Psoas muscle (tissue), 8 donors: Measurements from ENCODE around the gene RNU6-9. TPM values are rescaled to one million over a fixed set of nuclear protein-coding genes. Genes with fewer than 3 reads are reported as not detected.
"Not testable (repeated sequence)": the region's sequence is repeated elsewhere in the genome, so short reads cannot be mapped to it uniquely, and the experiment has no call there.

ENCODE experiments used
- ATAC-seq, 4 donors: fragments of 200-7000 bp; cut with Tn5 transposase; one replicate each; pipeline ENCODE4 v1.9.1; 2020; ENCODE audit warnings: moderate library complexity in 3 of 4, mild to moderate bottlenecking in 2 of 4
- DNase-seq, 2 donors: peaks; one replicate each; pipeline ENCODE4 v3.0.0-alpha.2; 2020
- H3K27ac ChIP-seq: fragments of 200-600 bp; one replicate; pipeline ENCODE4 v1.8.0; 2022
- H3K27me3 ChIP-seq, 3 donors: fragments of 200-600 bp in 1 of 3; one replicate each; pipeline versions ENCODE4 v1.6.1 to v1.8.0; 2013 to 2022; ENCODE audit warnings: low read length in 2 of 3, mild to moderate bottlenecking in 2 of 3, moderate library complexity in 1 of 3; ENCODE audit not compliant: insufficient read depth in 3 of 3
- H3K36me3 ChIP-seq, 2 donors: fragments of 200-600 bp in 1 of 2; one replicate each; pipeline versions ENCODE4 v1.6.1 to v1.8.0; 2013 to 2022; ENCODE audit warnings: low read depth in 1 of 2, mild to moderate bottlenecking in 1 of 2, moderate library complexity in 1 of 2; ENCODE audit not compliant: insufficient read depth in 1 of 2
- H3K4me1 ChIP-seq: fragments of 200-600 bp; one replicate; pipeline ENCODE4 v1.8.0; 2022
- H3K4me3 ChIP-seq: fragments of 200-600 bp; one replicate; pipeline ENCODE4 v1.8.0; 2022; ENCODE audit warnings: mild to moderate bottlenecking
- H3K9me3 ChIP-seq: fragments of 200-600 bp; one replicate; pipeline ENCODE4 v1.8.0; 2022
- WGBS, 3 donors: extraction: QIAGEN DNeasy Blood & Tissue Kit; methylation state at CpG; one replicate each; pipeline versions ENCODE4 v1.1.6 to v1.1.7; 2013; 5-methylcytosine and 5-hydroxymethylcytosine counted together
- intact Hi-C, 2 donors: fragments of 100-400 bp; cut with DNase I; formaldehyde crosslinking; loops; one replicate each; pipeline versions ENCODE4 v1.11.0 to v1.14.2; 2022
- polyA plus RNA-seq, 3 donors: library from polyadenylated mRNA; stranded (reverse); fragments of 200-250 nt; gene quantifications; one replicate each; pipeline ENCODE4 v1.2.3, GENCODE V29; 2013
- total RNA-seq, 4 donors: library from RNA; stranded (reverse); fragmentation: NEBNext Ultra II Directional in 2 of 4; extraction: Animal tissue kit (Norgen Biotek cat#: 25700) in 2 of 4; gene quantifications; one replicate each; pipeline versions ENCODE4 v1.2.1 to v1.2.4, GENCODE V29; 2021 to 2023
- TF ChIP-seq, protein P1 (sequence below): fragments of 200-600 bp; IDR thresholded peaks from one replicate; pipeline ENCODE4 v1.8.0; 2022; ENCODE audit warnings: antibody characterized with exemption
- donor health status: healthy with polysubstance abuse.
- donor health status: DM: no; HTN: no; CAD: no; lungs with moderate emphysema.
- donor health status: Bipolar disorder and iron deficiency.
- donor health status: healthy.
- donor health status: DM: yes; HTN: yes; CAD: no.
- donor health status: DM: no; HTN: no; CAD: no.
- donor health status: DM: no; HTN: no; CAD: no.
- donor health status: DM: yes; HTN: yes; CAD: no.

RNU6-9 gene
- total and polyA plus RNA-seq, 7 donors: not detected

DNA sequence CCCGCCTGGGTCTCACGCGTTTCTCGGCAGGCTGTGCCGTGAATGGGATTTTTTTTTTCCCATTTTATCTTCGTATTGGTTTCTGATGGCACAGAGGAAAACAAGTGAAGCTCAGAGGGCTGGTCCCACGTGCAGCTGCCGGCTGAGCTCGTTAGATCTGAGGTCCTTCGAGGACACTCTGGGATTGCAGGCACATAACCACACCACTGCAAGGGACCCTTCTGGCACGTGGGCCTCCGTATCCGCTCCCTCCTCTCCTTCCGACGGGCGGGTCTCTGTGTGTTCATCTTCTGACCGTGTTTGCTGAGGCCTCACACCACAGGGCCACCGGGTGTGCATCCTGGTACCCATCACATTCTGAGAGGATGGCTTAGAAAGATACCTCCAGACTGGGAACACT, 17.2 kb upstream of the RNU6-9 start:
- Histone ChIP-seq H3K27me3 (no peaks in the 10 kb centered on the region), H3K9me3 (no peaks in the 10 kb centered on the region), H3K27ac (no peak overlapping the region), H3K4me1 (no peaks in the 10 kb centered on the region), H3K36me3 (peaks cover 0 to 52% of the 10 kb centered on the region in 2 donors), H3K4me3 (no peak overlapping the region)
- TF ChIP-seq, protein P1, sequence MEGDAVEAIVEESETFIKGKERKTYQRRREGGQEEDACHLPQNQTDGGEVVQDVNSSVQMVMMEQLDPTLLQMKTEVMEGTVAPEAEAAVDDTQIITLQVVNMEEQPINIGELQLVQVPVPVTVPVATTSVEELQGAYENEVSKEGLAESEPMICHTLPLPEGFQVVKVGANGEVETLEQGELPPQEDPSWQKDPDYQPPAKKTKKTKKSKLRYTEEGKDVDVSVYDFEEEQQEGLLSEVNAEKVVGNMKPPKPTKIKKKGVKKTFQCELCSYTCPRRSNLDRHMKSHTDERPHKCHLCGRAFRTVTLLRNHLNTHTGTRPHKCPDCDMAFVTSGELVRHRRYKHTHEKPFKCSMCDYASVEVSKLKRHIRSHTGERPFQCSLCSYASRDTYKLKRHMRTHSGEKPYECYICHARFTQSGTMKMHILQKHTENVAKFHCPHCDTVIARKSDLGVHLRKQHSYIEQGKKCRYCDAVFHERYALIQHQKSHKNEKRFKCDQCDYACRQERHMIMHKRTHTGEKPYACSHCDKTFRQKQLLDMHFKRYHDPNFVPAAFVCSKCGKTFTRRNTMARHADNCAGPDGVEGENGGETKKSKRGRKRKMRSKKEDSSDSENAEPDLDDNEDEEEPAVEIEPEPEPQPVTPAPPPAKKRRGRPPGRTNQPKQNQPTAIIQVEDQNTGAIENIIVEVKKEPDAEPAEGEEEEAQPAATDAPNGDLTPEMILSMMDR: no peak
- 57 to 76% (median 72%) methylated on average over 18 of the region's 18 CpGs for WGBS, 3 donors
- ATAC-seq (no peak), DNase-seq (no peak)
- intact Hi-C loops: no loop called here

DNA sequence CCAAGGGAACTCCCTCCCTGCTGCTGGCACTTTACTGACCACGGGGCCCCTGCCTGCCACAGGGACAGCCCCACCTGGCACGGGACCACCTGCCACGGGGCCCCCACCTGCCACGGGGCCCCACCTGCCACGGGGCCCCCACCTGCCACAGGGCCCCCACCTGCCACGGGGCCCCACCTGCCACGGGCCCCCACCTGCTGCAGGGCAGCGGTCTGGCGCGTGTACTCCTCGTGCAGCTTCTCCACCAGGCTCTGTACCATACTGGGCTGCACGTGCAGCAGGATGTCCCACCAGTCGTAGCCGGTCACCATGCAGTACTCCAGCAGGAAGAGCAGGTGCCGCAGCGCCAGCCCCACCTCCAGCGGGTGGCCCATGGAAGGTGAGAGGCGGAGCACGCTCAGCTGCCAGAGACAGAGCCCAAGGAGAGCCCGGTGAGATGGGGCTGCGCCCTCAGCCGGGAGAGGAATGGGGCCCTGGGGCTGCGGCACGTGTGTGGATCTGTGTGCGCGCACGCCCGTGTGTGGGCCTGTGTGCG, 16.4 kb upstream of the RNU6-9 start:
- TF ChIP-seq, protein P1: no peak
- H3K4me1 ChIP-seq: no peaks in the 10 kb centered on the region
- 88 to 93% (median 89%) methylated on average over 28 to 29 of the region's 29 CpGs for WGBS, 3 donors
- no peak for DNase-seq
- peaks cover 0 to 56% of the 10 kb centered on the region in 2 donors for H3K36me3 ChIP-seq
- no peak overlapping the region for H3K27ac ChIP-seq
- H3K27me3 ChIP-seq: no peaks in the 10 kb centered on the region
- H3K9me3 ChIP-seq: no peaks in the 10 kb centered on the region
- H3K4me3 ChIP-seq: no peak overlapping the region
- intact Hi-C loops: no loop called here
- ATAC-seq: no peak

DNA sequence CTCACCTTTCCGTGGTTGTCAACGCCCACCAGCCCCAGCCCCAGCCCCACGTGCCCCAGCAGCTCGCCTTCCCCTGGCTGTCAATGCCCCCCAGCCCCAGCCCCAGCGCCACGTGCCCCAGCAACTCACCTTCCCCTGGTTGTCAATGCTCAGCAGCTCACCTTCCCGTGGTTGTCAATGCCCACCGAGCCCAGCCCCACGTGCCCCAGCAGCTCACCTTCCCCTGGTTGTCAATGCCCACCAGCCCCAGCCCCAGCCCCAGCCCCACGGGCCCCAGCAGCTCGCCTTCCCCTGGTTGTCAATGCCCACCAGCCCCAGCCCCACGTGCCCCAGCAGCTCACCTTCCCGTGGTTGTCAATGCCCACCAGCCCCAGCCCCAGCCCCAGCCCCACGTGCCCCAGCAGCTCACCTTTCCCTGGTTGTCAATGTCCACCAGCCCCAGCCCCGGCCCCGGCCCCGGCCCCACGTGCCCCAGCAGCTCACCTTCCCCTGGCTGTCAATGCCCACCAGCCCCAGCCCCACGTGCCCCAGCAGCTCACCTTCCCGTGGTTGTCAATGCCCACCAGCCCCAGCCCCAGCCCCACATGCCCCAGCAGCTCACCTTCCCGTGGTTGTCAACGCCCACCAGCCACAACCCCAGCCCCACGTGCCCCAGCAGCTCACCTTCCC, 15.2 kb upstream of the RNU6-9 start:
- H3K27me3 ChIP-seq, intact Hi-C loops, H3K27ac ChIP-seq, ATAC-seq, H3K4me1 ChIP-seq, H3K9me3 ChIP-seq, DNase-seq, H3K4me3 ChIP-seq: not testable (repeated sequence)
- peaks cover 0 to 63% of the 10 kb centered on the region in 2 donors for H3K36me3 ChIP-seq
- 86 to 94% (median 92%) methylated on average over 21 to 23 of the region's 23 CpGs for WGBS, 3 donors

DNA sequence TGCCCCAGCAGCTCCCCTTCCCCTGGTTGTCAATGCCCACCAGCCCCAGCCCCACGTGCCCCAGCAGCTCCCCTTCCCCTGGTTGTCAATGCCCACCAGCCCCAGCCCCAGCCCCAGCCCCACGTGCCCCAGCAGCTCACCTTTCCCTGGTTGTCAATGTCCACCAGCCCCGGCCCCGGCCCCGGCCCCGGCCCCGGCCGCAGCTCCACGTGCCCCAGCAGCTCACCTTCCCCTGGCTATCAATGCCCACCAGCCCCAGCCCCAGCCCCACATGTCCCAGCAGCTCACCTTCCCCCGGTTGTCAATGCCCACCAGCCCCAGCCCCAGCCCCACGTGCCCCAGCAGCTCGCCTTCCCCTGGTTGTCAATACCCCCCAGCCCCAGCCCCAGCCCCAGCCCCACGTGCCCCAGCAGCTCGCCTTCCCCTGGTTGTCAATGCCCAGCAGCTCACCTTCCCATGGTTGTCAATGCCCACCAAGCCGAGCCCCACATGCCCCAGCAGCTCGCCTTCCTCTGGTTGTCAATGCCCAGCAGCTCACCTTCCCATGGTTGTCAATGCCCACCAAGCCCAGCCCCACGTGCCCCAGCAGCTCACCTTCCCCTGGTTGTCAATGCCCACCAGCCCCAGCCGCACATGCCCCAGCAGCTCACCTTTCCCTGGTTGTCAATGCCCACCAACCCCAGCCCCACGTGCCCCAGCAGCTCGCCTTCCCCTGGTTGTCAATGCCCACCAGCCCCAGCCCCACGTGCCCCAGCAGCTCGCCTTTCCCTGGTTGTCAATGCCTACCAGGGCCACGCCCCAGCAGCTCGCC, 14.3 kb upstream of the RNU6-9 start:
- H3K4me3 ChIP-seq, H3K9me3 ChIP-seq, H3K4me1 ChIP-seq, H3K27me3 ChIP-seq, ATAC-seq, H3K27ac ChIP-seq, intact Hi-C loops: not testable (repeated sequence)
- DNase-seq: peak in 1 of 2 donors; percentile 44
- peaks cover 0 to 62% of the 10 kb centered on the region in 2 donors for H3K36me3 ChIP-seq
- WGBS, 3 donors: 86 to 92% (median 90%) methylated on average over 21 to 24 of the region's 24 CpGs

DNA sequence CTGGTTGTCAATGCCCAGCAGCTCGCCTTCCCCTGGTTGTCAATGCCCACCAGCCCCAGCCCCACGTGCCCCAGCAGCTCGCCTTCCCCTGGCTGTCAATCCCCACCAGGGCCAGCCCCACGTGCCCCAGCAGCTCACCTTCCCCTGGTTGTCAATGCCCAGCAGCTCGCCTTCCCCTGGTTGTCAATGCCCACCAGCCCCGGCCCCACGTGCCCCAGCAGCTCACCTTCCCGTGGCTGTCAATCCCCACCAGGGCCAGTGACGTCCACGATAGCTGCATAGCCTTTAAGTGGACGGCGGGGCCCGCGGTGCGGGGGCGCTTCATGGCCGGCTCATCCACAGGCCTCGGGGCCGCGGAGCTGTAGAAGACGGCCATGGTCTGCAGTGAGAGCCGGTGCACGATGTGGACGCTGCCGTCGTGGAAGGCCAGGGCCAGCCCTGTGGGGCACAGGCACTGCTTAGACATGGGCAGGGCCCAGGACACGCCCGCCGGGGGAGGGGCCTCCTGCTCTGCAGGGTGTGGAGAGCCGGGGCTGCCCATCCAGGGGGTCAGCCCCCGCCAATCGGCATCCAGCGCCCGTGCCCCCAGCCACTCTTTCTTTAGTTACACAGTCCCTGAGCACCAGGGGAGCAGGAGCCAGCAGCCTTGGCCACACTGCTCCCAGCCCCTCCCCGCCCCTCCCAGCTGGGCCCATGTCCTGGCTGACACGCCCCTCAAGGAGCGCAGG, 13.4 kb upstream of the RNU6-9 start:
- Histone ChIP-seq H3K9me3 (no peaks in the 10 kb centered on the region), H3K27me3 (no peaks in the 10 kb centered on the region), H3K36me3 (peaks cover 0 to 61% of the 10 kb centered on the region in 2 donors), H3K4me3 (no peak overlapping the region), H3K27ac (no peak overlapping the region), H3K4me1 (no peaks in the 10 kb centered on the region)
- DNase-seq (peak in 1 of 2 donors; percentile 50), ATAC-seq (no peak)
- intact Hi-C loops: no loop called here
- TF ChIP-seq, protein P1: no peak
- 83 to 89% (median 89%) methylated on average over 37 of the region's 37 CpGs for WGBS, 3 donors
